NCI-H1436 (cell line): ENCODE results near the gene KCNQ1OT1.

Experiments
- DNase-seq: peaks from one replicate; lab custom pipeline; 2025; lab: John Stamatoyannopoulos, UW

The KCNQ1OT1 gene

DNA sequence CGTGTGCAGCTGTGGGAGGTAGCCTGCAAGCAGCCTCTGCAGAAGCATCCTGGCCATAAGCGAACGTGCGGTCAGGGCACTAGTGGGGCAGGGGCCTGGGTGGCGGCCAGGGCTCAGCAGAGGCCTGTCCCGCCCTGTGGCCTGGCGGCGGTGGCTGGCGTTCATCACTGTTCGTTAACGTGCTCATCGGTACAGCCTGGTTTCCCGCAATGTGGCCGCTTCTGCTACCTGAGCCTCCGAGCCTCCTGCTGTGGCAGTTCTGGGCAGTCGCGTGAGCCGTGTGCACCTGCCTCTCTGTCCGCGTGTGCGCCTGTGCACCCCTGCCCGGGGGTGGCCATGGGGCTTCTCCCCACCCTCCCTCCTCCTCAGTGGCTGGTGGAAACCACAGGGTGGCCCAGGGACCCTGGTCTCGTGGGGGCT lies 117.9 kb downstream of the KCNQ1OT1 start:
- no peak for DNase-seq

DNA sequence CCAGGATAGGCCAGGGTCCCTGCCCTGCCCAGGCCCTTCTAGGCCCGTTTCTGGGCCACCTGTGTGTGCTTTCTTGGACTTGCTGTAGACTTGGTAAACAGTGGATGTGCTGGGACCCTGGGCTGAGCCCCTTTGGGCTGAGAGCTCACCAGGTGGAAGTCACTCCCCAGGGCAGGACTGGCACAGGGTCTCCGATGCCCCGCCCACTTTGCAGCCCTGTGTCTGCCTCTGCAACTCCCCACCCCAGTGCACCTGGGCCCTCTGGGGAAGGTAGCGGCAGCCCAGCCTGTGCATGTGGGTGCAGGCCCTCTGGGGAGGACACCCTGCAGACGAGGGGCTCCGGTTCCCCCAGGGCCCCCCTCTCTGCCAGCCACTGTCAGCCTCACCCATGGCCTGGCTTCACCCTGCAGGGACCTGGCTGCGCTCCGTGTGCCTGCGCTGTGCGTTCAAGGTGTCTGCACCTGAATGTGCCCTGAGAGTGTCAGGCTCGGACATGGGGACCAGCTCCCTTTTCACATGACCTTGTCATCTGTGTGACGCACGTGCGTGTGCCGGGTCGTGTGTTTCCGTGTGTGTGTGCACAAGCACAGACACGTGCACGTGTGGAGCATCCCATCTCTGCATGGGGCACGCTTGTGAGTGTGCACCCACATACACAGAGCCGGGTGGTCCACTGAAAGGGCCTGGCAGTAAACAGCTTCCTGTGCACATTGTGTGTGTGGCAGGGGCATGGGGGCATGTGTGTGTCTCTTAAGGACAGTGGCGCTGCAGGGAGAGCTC lies 118.5 kb downstream of the KCNQ1OT1 start:
- no peak for DNase-seq

DNA sequence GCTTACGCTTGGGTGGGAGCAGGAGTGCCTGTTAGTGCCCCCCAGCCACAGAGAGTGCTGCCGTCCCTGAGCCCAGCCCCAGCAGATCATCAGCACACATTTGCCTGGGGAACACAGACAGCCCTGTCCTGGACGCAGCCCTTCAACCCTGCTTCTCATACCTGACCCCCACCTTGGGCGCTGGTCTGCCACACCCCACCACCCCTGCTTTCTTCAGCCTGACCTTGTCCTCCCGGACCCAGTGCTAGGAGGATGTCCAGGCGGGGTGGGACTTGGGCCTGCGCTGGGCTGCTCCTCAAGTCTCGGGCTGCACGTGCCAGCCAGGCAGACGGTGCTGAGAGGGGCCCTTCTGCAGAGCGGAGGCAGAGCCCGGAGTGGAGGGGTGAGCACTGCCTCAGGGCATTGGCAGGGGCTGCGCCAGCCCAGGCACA lies 119.2 kb downstream of the KCNQ1OT1 start:
- no peak for DNase-seq

DNA sequence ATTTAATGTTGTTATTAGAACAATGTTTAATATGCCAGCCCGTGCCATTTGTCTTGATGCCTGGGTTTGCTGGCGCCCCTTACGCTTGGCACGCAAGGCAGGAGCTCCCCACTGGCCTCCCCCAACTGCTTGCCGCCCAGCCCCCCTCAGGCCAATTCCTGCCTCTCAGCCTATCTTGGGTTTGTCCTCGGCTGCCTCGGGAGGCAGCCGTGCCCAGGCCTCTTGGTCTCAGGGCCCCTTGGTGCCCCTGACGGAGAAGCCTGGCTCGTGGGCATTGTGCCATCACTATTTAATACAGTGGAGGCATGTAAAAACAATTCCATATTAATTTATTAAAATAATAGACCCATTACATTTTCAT lies 119.8 kb downstream of the KCNQ1OT1 start:
- DNase-seq: no peak

DNA sequence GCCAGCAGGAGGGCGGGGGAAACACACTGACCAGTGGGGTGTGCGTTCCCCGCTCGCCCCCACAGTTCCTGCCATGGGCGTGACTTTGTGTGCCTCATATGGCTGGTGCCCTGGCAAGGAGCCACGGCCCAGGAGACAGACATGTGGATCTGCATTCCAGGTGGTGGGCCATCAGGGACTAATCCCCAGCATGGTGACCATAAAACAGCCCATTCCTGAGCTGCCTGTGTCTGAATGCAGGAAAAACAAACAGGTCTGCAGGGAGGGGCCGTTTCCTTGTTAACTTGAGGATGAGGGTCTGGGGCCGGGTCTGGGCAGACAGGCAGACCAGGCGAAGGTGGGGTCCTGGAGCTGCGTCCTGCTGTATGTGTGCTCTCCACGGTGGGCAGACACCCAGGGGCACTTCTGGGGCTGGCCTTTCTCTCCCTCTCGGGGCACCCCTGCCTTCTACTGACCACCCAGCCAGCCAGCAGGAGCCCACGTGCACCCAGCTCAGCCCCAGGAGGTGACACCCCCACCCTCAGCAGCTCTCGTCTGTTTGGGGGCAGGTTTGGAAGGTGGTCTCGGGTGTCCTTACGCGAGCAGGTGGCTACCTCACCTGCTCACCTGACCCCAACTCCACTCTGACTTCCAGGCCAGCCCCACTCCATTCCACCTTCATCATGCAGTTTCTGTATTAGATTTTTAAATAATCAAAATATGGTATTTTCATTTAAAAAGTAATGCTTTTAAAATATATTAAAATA lies 120.3 kb downstream of the KCNQ1OT1 start:
- no peak for DNase-seq

DNA sequence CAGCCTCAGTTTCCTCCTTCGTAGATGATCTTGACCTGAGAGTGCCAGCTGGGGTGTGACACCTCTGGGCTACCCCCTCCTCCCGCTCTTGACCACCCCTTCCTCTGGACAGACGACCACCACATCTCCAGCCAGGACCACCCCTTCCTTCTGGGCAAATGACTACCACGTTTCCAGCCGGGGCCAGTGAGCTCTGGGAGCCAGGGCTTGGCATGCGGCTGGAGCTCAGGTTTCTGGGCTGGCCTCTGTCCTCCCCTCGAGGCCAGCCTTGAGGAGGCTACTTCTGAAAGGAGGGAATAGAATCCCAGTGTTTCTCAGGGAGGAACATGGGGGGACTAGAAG lies 120.9 kb downstream of the KCNQ1OT1 start:
- DNase-seq: no peak

DNA sequence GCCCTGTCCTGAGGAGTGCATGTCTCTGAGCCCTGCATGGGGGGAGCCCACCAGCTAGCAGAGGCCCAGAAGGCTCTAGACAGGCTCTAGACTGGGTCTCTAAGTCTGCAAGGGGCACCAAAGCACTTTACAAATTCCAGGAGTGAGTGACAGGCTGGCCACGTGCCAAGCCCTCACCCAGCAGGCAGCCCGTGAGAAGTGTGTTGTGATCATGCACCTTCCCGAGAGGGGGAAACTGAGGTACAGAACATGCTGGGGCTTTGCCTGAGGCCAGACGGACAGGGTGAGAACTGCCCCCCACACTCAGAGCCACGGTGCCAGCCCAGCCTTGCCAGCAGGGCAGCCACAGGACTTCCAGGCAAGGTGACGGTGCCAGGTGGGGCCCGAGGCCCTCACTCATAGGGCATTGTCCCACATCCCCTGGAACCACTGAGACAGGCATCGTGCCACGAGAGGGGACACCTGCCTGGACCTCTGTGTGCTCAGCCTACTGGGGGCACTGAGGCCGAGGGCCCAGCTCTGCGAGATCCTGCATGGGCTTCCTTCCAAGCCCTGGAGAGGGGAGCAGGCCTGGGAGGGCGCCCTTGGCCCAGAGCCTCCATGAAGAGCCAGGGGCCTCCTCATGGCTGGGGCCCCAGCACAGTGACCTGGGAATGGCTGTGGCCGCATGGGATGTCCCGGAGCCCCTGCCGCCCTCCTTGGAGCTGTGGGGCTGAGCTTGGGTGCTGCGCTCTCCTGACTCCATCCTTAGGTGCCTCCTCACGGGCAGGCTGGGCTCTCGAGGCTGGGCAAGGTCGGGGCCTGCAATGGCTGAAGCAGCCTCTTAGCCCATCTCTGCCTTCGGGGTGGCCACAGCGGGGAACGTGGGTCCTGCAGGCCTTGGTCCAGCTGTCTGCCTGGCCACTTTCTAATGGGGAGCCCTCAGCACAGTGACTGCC lies 121.5 kb downstream of the KCNQ1OT1 start:
- no peak for DNase-seq

DNA sequence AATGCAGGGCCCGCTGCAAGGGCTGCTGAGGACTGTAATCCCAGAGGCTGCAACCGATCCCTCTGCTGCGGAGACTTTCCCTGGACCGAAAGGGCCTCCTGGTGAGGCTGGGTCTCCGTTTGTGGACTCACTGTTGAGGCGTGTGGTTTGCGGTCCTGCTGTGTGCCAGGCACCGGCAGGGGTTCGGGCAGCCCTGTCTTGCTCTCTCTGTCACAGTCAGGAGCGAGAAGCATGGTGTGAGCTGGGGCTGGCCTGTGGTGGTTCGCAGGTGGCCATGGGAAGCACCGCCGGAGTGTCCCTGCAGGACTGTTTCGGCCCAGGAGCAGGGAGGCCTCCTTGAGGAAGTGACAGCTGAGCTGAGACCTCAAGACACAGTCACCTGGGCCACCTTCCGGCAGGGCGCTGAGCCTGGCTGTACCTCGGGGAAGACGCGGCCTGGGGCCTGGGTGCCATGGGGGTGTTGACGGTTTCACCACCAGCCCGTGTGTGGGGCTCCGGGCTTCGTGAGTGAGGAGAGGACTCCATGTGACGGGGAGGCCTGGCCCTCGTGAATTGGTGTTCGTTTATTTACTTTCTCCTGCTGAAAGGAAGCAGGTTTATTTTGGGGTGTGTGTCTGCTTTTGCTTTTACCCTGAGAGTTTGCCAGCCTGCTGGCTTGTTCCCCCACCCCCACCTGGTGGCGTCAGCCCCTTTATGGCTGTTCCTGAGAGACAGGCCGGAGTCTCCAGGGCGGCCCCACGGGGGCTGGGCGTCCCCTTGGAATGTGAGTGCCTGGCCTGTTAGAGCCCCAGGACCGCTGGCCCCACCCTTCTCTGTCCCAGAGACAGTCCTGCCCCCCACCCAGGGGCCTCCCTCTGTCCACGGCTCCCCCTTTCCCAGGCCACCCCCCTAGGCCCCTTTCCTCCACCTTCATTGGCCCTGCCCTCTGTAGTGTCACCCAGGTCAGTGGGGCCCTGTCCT lies 122.5 kb downstream of the KCNQ1OT1 start:
- no peak for DNase-seq

DNA sequence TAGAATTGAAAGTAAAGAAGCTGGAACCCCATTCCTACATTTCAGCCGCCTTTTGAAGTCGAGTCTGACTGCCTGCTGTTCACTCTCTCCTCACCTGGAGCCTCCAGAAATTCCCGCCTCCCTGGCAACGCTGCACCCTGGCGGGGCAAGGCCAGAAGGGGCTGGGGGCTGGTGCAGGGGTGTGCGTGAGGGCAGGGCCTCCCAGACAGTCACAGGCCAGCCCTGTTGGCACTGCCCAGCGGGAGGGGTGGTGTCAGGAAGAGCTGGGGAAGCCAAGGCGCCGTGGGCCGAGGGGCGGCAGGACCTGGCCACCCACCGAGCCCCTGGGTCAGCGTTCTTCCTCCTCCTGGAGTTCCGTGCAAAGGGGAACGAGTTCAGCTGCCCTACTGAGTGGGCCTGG lies 123.2 kb downstream of the KCNQ1OT1 start:
- DNase-seq: no peak

DNA sequence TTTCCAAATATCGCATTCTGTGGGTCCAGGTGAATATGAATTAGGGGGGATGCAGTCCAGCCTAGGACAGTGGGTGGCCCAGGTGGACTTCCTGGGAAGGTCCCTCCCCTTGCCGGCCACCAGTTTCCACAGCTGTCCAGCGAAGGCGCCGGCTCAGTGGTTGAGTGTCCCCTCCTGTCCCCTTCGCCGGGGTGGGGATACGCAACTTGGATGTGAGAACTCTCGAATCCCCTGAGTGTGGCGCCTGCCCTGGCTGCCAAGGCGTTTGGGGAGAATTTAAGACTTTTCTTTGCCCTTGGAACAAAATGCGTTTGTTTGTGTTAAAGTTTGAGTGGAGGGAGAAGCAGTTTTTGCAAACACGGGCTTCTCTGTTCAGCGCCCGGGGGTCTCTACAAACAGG lies 123.7 kb downstream of the KCNQ1OT1 start:
- no peak for DNase-seq

DNA sequence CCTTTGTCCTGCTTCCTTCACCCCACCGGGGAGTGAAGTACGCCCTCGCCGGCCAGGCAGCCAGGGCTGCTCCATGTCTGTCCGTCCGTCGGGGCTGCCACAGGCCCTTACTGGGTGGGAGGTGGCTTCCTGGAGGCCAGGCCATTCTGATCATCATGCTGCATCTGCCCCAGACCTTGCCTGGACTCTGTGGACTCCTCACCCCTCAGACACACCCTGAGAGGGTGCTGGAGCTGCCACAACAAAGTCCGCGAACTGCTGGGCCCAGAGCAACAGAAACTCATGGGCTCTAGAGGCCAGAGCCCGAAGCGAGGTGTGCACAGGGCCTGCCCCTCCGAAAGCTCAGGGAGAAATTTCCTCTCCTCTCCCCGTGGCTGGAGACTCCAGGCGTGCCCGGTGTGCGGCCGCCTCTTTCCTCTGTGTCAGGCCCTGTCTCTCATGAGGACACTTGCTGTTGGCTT lies 124.2 kb downstream of the KCNQ1OT1 start:
- no peak for DNase-seq

DNA sequence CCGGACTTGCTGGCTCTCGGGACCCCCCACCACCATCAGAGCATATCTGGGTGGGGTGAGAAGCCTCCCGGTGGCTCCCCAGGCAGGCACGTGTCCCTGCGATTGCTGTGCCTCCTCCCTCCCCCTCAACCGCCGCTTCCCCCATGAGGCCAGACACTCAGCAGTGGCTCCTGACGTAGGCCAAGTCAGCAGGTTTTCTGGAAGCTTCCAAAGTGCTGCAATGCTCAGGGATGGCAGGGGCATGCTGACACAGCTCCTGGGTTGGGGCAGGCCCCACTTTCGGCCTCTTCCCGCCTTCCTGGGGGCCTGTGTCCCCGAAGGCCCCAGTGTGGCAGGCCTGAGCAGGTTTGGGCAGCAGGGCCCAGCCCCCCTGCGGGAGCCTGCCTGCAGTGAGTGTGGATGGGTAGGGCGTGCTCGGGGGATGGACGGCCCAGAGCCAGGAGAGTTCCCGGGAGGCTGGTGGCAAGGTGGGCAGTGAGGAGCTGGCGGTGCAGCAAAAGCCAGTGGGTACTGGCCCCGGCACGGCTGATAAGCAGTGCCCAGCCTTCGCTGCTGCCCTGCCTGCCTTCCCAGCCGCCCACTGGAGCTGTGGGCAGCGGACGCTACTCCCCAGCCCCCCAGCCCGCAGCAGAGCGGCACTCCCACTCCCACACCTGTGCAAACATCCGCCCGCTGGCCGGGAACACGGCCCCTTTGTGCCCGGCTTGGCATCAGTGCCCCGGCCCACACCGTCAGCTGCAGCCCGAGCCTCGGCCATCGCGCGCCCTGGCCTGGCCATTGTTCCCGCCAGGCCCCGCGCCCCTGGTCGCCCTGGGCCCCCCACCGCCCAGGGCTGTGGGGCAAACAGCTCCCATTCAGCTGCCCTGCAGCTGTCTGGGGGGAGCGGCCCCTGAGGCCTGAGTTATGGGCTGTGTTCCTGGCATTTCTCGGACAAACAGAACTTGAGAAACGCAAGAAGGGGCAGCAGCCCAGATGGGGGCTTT lies 125.0 kb downstream of the KCNQ1OT1 start:
- DNase-seq: no peak

DNA sequence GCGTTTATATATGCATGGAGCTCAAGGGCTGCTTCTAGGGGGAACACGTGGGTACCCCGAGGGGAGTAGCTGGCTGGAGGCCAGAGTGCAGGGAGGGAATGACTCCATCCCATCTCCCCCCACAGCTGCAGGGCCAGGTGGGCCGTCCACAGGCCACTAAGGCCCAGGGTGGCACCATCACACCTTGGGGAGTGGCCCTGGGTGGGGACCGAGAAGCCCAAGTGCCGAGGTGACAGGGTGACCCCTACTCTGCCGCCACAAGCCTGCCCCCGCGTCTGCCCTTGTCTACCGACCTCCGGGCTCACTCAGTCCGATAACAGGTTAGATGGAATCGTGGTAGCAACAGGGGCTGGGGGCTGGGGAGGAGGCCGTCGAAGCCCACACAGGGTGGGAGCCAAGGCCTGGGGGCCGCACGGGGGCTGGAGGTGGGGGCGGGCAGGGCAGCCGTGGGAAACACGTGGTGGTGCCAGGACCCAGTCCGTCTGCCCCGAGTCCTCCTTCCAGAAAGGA lies 125.7 kb downstream of the KCNQ1OT1 start:
- DNase-seq: no peak

DNA sequence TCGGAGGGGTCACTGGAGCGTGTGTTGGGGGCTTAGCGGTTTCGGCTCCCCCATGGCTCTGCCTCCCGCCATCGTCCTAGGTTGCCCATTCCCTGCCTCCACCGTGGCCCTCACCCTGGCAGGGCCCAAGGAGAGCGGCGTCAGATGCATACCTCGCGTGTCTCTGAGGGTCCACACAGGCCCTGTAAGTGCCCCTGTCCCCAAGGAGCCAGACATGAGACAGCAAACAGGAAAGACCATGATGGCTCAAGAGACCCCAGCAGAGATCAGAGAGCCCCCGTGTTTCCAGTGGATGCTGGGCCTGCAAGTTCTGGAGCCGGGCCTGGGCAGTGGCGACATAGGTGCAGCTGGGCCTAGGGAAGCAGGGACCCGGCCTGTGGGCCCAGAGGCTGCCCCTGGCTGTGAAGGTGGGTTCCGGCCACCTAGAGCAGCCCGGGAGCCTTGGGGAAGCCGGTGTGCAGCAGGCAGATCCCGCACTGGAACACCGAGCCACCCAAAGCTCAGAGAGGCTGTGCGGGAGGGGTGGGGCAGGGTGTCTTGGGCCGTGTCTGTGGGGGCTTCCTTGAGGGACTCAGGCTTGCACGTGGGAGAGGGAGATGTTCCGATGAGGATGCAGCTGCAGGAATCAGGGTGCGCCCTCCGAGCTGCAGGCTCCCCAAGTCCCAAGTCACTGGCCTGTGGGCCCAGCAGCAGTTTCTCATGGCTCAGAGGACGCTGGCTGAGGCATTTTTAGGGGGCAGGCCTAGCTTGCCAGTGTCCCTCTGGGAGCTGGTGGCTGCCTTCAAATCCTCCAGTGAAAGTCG lies 126.4 kb downstream of the KCNQ1OT1 start:
- no peak for DNase-seq

DNA sequence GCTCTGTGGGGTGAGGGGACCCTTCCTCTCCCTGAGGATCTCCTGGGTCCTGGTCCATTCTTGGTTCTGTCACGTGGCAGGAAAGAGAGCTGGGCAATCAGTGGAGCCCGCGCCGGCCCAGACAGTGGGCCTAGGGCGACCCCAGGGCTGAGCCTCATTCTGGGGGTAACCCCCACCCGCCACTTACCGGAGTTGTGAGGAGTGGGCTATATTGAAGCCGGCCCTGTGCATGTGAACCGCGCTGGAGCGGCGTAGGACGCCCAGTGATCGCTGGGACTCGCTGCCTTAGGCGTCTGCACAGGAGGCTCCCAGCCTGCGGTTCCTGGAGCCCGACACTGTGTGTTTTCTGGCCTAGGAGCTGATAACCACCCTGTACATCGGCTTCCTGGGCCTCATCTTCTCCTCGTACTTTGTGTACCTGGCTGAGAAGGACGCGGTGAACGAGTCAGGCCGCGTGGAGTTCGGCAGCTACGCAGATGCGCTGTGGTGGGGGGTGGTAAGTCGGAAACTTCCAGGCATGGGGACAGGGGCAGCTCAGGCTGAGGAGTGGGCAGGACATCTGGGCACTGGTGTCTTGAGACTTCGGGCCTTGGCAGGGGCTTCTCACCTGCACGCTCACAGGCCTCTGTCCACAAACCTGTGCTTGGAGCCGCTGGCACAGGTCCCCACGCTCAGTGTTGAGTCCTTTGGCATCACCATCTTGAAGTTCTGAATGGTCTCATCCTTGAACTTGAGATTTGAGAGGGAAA lies 127.1 kb downstream of the KCNQ1OT1 start:
- DNase-seq: no peak

DNA sequence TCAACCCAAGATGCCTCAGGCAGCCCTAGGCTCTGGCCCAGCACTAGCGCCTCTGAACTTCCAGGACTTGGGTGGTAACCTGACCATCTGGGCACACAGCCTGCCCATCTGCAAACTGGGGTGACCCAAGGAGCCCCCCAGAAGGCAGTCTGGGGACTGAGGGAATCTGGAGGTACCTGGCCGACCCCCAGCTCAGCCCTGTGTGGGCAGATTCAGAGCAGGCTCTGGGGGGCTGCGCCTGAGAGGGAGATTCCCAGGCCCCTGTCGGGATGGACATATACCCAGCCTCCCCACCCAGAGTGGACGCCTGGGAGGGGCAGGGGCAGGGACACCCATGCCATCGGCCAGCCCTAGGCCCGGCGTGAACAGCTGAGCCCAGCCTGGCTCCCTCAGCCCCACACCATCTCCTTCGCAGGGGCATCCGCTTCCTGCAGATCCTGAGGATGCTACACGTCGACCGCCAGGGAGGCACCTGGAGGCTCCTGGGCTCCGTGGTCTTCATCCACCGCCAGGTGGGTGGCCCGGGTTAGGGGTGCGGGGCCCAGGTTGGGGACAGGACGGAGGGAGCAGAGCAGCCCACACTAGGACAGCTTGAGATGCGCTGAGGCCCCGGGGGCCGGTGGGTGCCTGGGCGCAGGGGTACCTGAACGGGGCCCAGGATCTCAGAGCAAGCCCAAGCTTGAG lies 128.1 kb downstream of the KCNQ1OT1 start:
- no peak for DNase-seq

DNA sequence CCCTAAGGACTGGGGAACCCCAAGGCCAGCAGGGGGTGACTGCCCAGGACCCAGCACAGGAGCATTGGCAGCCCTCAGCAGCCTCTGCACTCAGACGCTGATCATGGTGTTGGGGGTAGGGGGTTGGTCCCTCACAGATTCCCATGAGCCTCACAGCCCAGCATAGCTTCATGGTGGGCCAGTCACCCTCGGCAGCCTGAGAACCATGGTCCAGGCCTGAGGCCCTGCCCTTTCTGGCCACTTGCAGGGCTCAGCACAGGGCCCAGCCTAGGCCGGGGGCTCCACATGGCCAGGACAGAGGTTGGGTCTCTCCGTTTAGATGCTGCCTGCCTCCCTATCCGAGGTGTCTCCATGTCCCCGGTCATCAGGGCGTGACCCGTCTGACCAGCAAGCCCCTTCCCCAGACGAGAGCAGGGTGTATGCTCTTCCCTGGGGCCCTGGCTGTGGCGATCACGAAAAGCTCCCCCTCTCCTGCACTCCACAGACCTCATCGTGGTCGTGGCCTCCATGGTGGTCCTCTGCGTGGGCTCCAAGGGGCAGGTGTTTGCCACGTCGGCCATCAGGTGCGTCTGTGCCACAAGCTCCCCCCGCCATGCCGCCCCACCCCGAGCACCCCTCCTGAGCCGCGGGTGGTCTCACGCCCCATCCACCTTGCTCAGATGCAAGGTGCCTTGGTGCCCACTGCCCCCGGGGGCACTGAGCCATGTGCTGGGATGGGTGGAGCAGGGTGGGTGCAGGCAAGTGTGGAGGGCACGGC lies 128.8 kb downstream of the KCNQ1OT1 start:
- no peak for DNase-seq
